Hepatocyte (in vitro differentiated cells): Measurements from ENCODE around the gene INHBE. TPM values are rescaled to one million over a fixed set of nuclear protein-coding genes. Genes with fewer than 3 reads are reported as not detected.

Source experiments
- DNase-seq: peaks from one replicate; pipeline ENCODE4 v3.0.0-alpha.2; 2016; ENCODE audit warnings: low spot score
- H2AFZ ChIP-seq: fragments of 200-600 bp; sonication (generic); 2 replicates; pipeline ENCODE4 v1.6.0; 2016; ENCODE audit warnings: antibody characterized with exemption, mild to moderate bottlenecking
- H3K27ac ChIP-seq: fragments of 200-600 bp; sonication (generic); 2 replicates; pipeline ENCODE4 v1.5.1; 2016; ENCODE audit warnings: mild to moderate bottlenecking
- H3K27me3 ChIP-seq: fragments of 200-600 bp; sonication (generic); 2 replicates; pipeline ENCODE4 v1.6.1; 2016
- H3K36me3 ChIP-seq: fragments of 200-600 bp; sonication (generic); replicated peaks from 2 replicates; pipeline ENCODE4 v1.5.1; 2016; ENCODE audit warnings: low read depth; ENCODE audit not compliant: insufficient read depth
- H3K4me1 ChIP-seq: fragments of 200-600 bp; sonication (generic); 2 replicates; pipeline ENCODE4 v1.5.1; 2016; ENCODE audit warnings: mild to moderate bottlenecking, moderate library complexity; ENCODE audit not compliant: insufficient read depth
- H3K4me2 ChIP-seq: fragments of 200-600 bp; sonication (generic); 2 replicates; pipeline ENCODE4 v1.6.0; 2016
- H3K4me3 ChIP-seq: fragments of 200-600 bp; sonication (generic); 2 replicates; pipeline ENCODE4 v1.5.1; 2016; ENCODE audit warnings: mild to moderate bottlenecking
- H3K79me2 ChIP-seq: fragments of 200-600 bp; sonication (generic); 2 replicates; pipeline ENCODE4 v1.6.0; 2017; ENCODE audit warnings: mild to moderate bottlenecking
- H3K9me2 ChIP-seq: fragments of 200-600 bp; sonication (generic); replicated peaks from 2 replicates; pipeline ENCODE4 v1.6.0; 2017; ENCODE audit warnings: mild to moderate bottlenecking; ENCODE audit not compliant: insufficient read depth
- H3K9me3 ChIP-seq: fragments of 200-600 bp; sonication (generic); 2 replicates; pipeline ENCODE4 v1.5.1; 2016; ENCODE audit warnings: low read depth, mild to moderate bottlenecking
- H4K20me1 ChIP-seq: fragments of 200-600 bp; sonication (generic); 2 replicates; pipeline ENCODE4 v1.6.0; 2016; ENCODE audit warnings: mild to moderate bottlenecking; ENCODE audit not compliant: insufficient read depth, poor library complexity, severe bottlenecking
- EZH2 ChIP-seq: fragments of 200-600 bp; sonication (generic); IDR thresholded peaks from 2 replicates; pipeline ENCODE4 v1.6.1; 2016; ENCODE audit warnings: antibody characterized with exemption, mild to moderate bottlenecking, borderline replicate concordance
- EZH2phosphoT487 ChIP-seq: fragments of 200-600 bp; sonication (generic); IDR thresholded peaks from one replicate; pipeline ENCODE4 v1.6.1; 2018; ENCODE audit warnings: antibody characterized with exemption, mild to moderate bottlenecking, low read depth, moderate library complexity; ENCODE audit not compliant: unreplicated experiment, severe bottlenecking
- WGBS: methylation state at CpG from one replicate; pipeline ENCODE4 v1.1.6; 2016; ENCODE audit warnings: low lambda C conversion rate; ENCODE audit errors: missing lambda C conversion rate; 5-methylcytosine and 5-hydroxymethylcytosine counted together
- polyA plus RNA-seq: library from polyadenylated mRNA; unstranded; fragments of >200 nt; fragmentation: Nextera tagmentation; extraction: Ambion mirVana; gene quantifications from 2 replicates; pipeline ENCODE4 v1.2.1, GENCODE V29; 2016
- total RNA-seq: library from RNA; depleted of rRNA; stranded (reverse); fragments of >200 nt; gene quantifications from 2 replicates; pipeline ENCODE4 v1.2.3, GENCODE V29; 2014
- TF ChIP-seq, protein P1 (sequence below): fragments of 200-600 bp; sonication (generic); IDR thresholded peaks from 2 replicates; pipeline ENCODE4 v1.5.1; 2016; ENCODE audit warnings: antibody characterized with exemption, mild to moderate bottlenecking; ENCODE audit not compliant: poor library complexity

Gene INHBE
- total and polyA plus RNA-seq, 2 experiments from 2014 or later: 15.1 to 44.2 TPM

DNA sequence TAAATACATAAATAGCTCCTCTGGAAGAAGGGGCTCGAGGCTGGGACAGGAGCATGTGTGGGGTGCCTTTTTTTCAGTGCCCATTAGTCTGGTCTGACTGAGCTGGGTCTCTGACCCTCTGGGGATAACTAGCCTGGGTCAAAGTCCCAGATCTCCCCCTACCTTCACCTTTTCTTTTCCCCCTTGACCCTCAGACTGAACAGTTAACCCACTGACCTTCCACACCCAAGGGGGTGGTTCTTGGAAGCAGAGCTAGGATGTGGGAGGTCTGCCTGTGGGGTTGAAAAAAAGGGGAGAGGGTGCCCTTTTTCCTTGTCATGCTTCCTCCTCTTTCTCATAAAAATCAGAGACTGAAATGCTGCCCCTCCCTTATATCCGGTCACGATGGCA, 3.6 kb downstream of the INHBE start:
- no peaks in the 10 kb centered on the region for H3K27me3 ChIP-seq
- no peak for DNase-seq
- H4K20me1 ChIP-seq: no peaks in the 10 kb centered on the region
- no peaks in the 10 kb centered on the region for H3K9me3 ChIP-seq
- WGBS: 19% methylated on average over 3 of the region's 3 CpGs
- peak overlapping the region; percentile 1 for H2AFZ ChIP-seq
- no peak overlapping the region for H3K4me3 ChIP-seq
- no peaks in the 10 kb centered on the region for H3K79me2 ChIP-seq
- H3K4me2 ChIP-seq: peak overlapping the region; percentile 86
- peak overlapping the region; percentile 80 for H3K27ac ChIP-seq
- no peaks in the 10 kb centered on the region for H3K36me3 ChIP-seq
- H3K9me2 ChIP-seq: no peaks in the 10 kb centered on the region
- peaks cover 28% of the 10 kb centered on the region for H3K4me1 ChIP-seq
- no peak for TF ChIP-seq EZH2
- TF ChIP-seq, protein P1, sequence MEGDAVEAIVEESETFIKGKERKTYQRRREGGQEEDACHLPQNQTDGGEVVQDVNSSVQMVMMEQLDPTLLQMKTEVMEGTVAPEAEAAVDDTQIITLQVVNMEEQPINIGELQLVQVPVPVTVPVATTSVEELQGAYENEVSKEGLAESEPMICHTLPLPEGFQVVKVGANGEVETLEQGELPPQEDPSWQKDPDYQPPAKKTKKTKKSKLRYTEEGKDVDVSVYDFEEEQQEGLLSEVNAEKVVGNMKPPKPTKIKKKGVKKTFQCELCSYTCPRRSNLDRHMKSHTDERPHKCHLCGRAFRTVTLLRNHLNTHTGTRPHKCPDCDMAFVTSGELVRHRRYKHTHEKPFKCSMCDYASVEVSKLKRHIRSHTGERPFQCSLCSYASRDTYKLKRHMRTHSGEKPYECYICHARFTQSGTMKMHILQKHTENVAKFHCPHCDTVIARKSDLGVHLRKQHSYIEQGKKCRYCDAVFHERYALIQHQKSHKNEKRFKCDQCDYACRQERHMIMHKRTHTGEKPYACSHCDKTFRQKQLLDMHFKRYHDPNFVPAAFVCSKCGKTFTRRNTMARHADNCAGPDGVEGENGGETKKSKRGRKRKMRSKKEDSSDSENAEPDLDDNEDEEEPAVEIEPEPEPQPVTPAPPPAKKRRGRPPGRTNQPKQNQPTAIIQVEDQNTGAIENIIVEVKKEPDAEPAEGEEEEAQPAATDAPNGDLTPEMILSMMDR: no peak
- TF ChIP-seq EZH2phosphoT487: no peak

- Histone ChIP-seq H3K9me3 (no peaks in the 10 kb centered on the region), H3K4me3 (peak overlapping the region; percentile 41), H3K36me3 (no peaks in the 10 kb centered on the region), H3K4me1 (peaks cover 25% of the 10 kb centered on the region), H3K79me2 (no peaks in the 10 kb centered on the region), H3K4me2 (peak overlapping the region; percentile 86), H4K20me1 (no peaks in the 10 kb centered on the region), H3K9me2 (no peaks in the 10 kb centered on the region), H3K27me3 (no peaks in the 10 kb centered on the region), H3K27ac (peak overlapping the region; percentile 90), H2AFZ (peak overlapping the region; percentile 56)
- DNase-seq: peak; percentile 97
- WGBS: 2% methylated on average over 24 of the region's 24 CpGs
- TF ChIP-seq, protein P1: peak; percentile 98
- no peak for TF ChIP-seq EZH2
- TF ChIP-seq EZH2phosphoT487: no peak
Observed at GRCh38 chr12:57459055-57459749, 4.1 kb downstream of the INHBE start.

GRCh38 chr12:57459750-57460467, 4.8 kb downstream of the INHBE start, which contains the start of gene GLI1:
TSS of gene GLI1 (plus strand) at chr12:57459785. CDS start at chr12:57463692, 3,907 bp downstream.
- Histone ChIP-seq H3K4me3 (peak within 1 kb of the TSS; percentile 41), H3K79me2 (no peaks in the 10 kb centered on the region), H3K4me2 (peak within 1 kb of the TSS; percentile 86), H2AFZ (peak within 1 kb of the TSS; percentile 56), H3K27ac (peak within 1 kb of the TSS; percentile 90), H3K4me1 (peaks cover 18% of the 10 kb centered on the region), H3K27me3 (no peaks in the 10 kb centered on the region), H3K9me2 (no peaks in the 10 kb centered on the region), H3K9me3 (no peaks in the 10 kb centered on the region), H3K36me3 (no peaks in the 10 kb centered on the region), H4K20me1 (no peaks in the 10 kb centered on the region)
- TF ChIP-seq EZH2: no peak
- no peak for TF ChIP-seq EZH2phosphoT487
- WGBS: 6% methylated on average over 6 of the region's 36 CpGs
- DNase-seq: peak; percentile 73

DNA sequence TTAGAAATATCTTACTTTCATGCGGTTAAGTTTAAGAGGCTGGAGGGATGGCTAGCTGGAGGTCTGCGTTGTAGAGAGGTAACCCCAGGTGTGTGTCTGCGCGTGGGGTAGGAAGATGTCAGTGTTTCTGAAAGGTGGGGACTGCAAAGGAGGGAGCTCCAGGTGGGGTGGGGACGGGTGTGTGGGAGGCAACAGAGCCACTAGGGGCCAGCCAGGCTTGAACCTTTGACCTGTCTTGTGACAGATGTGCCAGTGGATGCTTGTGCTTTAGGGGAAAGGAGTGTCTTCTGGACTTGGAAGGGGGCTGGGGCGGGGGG, 5.3 kb downstream of the INHBE start:
- DNase-seq: no peak

More for the DNA sequence above, 5.3 kb downstream of the INHBE start:
- Histone ChIP-seq H3K79me2 (no peaks in the 10 kb centered on the region), H2AFZ (no peak overlapping the region), H3K4me1 (peaks cover 13% of the 10 kb centered on the region), H3K9me2 (no peaks in the 10 kb centered on the region), H3K27ac (peak overlapping the region; percentile 90), H3K4me3 (peak overlapping the region; percentile 41), H3K36me3 (no peaks in the 10 kb centered on the region), H3K9me3 (no peaks in the 10 kb centered on the region), H3K27me3 (no peaks in the 10 kb centered on the region), H3K4me2 (peak overlapping the region; percentile 86), H4K20me1 (no peaks in the 10 kb centered on the region)
- WGBS: 1% methylated on average over 5 of the region's 6 CpGs
- no peak for TF ChIP-seq EZH2
- no peak for TF ChIP-seq EZH2phosphoT487
- TF ChIP-seq, protein P1: no peak
